ENCODE measurements around the gene LZTR1.
A peak's percentile ranks its signal among the peaks of the same experiment; 100 is the strongest.

DNA sequence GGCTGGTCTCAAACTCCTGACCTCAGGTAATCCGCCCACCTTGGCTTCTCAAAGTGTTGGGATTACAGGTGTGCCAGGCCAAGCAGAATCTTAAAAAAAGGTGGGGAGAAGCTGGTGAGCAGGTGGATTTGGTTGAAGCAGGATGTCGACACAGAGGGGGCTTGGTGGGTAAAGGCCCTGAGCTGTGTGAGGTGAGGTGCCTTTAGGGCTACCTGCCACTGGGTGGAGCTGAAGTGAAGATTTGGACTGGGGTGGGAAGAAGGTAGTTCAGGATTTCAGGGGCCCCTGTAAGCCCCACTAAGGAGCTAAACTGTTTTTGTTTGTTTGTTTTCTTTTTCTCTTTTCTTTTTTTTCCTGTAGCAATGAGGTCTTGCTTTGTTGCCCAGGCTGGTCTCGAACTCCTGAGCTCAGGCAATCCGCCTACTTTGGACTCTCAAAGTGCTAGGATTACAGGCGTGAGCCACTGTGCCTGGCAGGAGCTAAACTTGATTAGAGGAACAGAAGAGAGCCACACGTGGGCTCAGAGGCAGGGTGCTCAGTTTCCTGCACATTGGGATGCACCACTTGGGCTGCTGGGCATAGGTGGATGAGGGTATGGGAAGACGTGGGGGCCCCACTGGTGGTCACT is 38.8 kb downstream of the LZTR1 start:
- TF ChIP-seq, protein P1, sequence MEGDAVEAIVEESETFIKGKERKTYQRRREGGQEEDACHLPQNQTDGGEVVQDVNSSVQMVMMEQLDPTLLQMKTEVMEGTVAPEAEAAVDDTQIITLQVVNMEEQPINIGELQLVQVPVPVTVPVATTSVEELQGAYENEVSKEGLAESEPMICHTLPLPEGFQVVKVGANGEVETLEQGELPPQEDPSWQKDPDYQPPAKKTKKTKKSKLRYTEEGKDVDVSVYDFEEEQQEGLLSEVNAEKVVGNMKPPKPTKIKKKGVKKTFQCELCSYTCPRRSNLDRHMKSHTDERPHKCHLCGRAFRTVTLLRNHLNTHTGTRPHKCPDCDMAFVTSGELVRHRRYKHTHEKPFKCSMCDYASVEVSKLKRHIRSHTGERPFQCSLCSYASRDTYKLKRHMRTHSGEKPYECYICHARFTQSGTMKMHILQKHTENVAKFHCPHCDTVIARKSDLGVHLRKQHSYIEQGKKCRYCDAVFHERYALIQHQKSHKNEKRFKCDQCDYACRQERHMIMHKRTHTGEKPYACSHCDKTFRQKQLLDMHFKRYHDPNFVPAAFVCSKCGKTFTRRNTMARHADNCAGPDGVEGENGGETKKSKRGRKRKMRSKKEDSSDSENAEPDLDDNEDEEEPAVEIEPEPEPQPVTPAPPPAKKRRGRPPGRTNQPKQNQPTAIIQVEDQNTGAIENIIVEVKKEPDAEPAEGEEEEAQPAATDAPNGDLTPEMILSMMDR (conservative IDR thresholded peaks at IDR 0.05; ENCODE audit: low read length): peak; percentile 68
- TF ChIP-seq EZH2phosphoT487 (IDR thresholded peaks at IDR 0.05; ENCODE audit: borderline replicate concordance): no peak
